GM23248 (cell line): ENCODE data around the gene ATP6V0D1. TPM values are rescaled to one million over a fixed set of nuclear protein-coding genes. Genes with fewer than 3 reads are reported as not detected.

Source experiments
- DNase-seq: peaks from one replicate; pipeline ENCODE4 v3.0.0-alpha.2; 2015
- H2AFZ ChIP-seq: fragments of 200-600 bp; sonication (generic); 2 replicates; pipeline ENCODE4 v1.6.1; 2016; ENCODE audit warnings: antibody characterized with exemption
- H3F3A ChIP-seq: fragments of 200-600 bp; sonication (generic); 2 replicates; pipeline ENCODE4 v1.6.1; 2016; ENCODE audit warnings: mild to moderate bottlenecking, antibody characterized with exemption, mixed run types; ENCODE audit not compliant: insufficient read depth
- H3K27ac ChIP-seq: fragments of 200-600 bp; sonication (generic); 2 replicates; pipeline ENCODE4 v1.5.1; 2016; ENCODE audit warnings: mild to moderate bottlenecking
- H3K27me3 ChIP-seq: fragments of 200-600 bp; sonication (generic); replicated peaks from 2 replicates; pipeline ENCODE4 v1.6.1; 2016; ENCODE audit warnings: mild to moderate bottlenecking; ENCODE audit not compliant: insufficient read depth
- H3K36me3 ChIP-seq: fragments of 200-600 bp; sonication (generic); 2 replicates; pipeline ENCODE4 v1.6.1; 2016; ENCODE audit warnings: low read depth, mild to moderate bottlenecking
- H3K4me1 ChIP-seq: fragments of 200-600 bp; sonication (generic); 2 replicates; pipeline ENCODE4 v1.6.1; 2016; ENCODE audit warnings: mild to moderate bottlenecking; ENCODE audit not compliant: insufficient read depth
- H3K4me2 ChIP-seq: fragments of 200-600 bp; sonication (generic); one replicate; pipeline ENCODE4 v1.6.1; 2016; ENCODE audit warnings: mild to moderate bottlenecking; ENCODE audit not compliant: unreplicated experiment
- H3K4me3 ChIP-seq: fragments of 200-600 bp; sonication (generic); 2 replicates; pipeline ENCODE4 v1.5.1; 2016; ENCODE audit warnings: mild to moderate bottlenecking
- H3K79me2 ChIP-seq: fragments of 200-600 bp; sonication (generic); 2 replicates; pipeline ENCODE4 v1.6.1; 2016; ENCODE audit warnings: mild to moderate bottlenecking; ENCODE audit not compliant: insufficient read depth
- H3K9ac ChIP-seq: fragments of 200-600 bp; sonication (generic); 2 replicates; pipeline ENCODE4 v1.6.1; 2016; ENCODE audit warnings: mild to moderate bottlenecking
- H3K9me2 ChIP-seq: fragments of 200-600 bp; sonication (generic); 2 replicates; pipeline ENCODE4 v1.6.1; 2016; ENCODE audit warnings: mixed run types, mild to moderate bottlenecking, moderate library complexity; ENCODE audit not compliant: insufficient read depth
- H3K9me3 ChIP-seq: fragments of 200-600 bp; sonication (generic); one replicate; pipeline ENCODE4 v1.6.1; 2017; ENCODE audit warnings: low read depth
- H4K20me1 ChIP-seq: fragments of 200-600 bp; sonication (generic); 2 replicates; pipeline ENCODE4 v1.6.0; 2016; ENCODE audit not compliant: insufficient read depth
- EZH2 ChIP-seq: fragments of 200-600 bp; sonication (generic); IDR thresholded peaks from 2 replicates; pipeline ENCODE4 v1.6.1; 2018; ENCODE audit warnings: antibody characterized with exemption, mild to moderate bottlenecking; ENCODE audit not compliant: insufficient read depth, poor library complexity, severe bottlenecking
- EZH2phosphoT487 ChIP-seq: fragments of 200-600 bp; sonication (generic); IDR thresholded peaks from 2 replicates; pipeline ENCODE4 v1.6.1; 2018; ENCODE audit warnings: antibody characterized with exemption, moderate library complexity, mild to moderate bottlenecking, low read depth; ENCODE audit not compliant: insufficient read depth
- WGBS, 2 experiments: methylation state at CpG; one replicate each; pipeline ENCODE4 v1.1.6; 2015 to 2017; ENCODE audit warnings: low lambda C conversion rate in 2 of 2, low coverage in 1 of 2; ENCODE audit errors: missing lambda C conversion rate in 2 of 2; 5-methylcytosine and 5-hydroxymethylcytosine counted together
- in situ Hi-C: fragments of 300-500 bp; cut with MboI; formaldehyde crosslinking; loops from 2 replicates; pipeline ENCODE4 v1.15.0; 2020
- polyA plus RNA-seq: library from polyadenylated mRNA; unstranded; fragments of >200 nt; fragmentation: Nextera tagmentation; extraction: Ambion mirVana; gene quantifications from 2 replicates; pipeline ENCODE4 v1.2.1, GENCODE V29; 2016
- total RNA-seq: library from RNA; depleted of rRNA; stranded (reverse); fragments of >200 nt; shearing (Covaris generic); gene quantifications from 2 replicates; pipeline ENCODE4 v1.2.3, GENCODE V29; 2014

ATP6V0D1 gene
- total and polyA plus RNA-seq, 2 experiments from 2014 or later: 135 to 166 TPM

DNA sequence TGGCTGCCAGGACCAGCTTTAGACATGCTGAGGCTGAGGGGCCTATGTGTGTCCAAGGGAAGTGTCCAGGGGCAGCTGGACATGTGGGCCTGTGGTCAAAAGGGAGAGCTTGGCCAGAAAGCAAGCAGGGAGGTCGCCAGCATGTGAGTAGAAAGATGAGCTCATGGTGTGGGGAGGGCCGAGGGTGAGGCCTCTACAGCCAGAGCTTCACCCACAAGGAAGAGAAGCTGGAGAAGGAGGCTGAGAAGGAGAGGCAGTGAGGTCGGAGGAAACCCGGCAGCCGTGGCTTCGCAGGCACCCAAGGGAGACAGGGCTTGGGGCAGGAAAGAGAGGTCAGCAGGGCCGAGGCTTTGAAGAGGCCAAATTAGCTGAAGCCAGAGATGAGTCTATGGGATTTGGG lies 54.0 kb downstream of the ATP6V0D1 start:
- no peak overlapping the region for H2AFZ ChIP-seq
- H3K9me3 ChIP-seq: no peaks in the 10 kb centered on the region
- no peaks in the 10 kb centered on the region for H4K20me1 ChIP-seq
- WGBS, 2 experiments: 70 to 86% methylated on average over 7 of the region's 7 CpGs
- no peak overlapping the region for H3K4me3 ChIP-seq
- no peak overlapping the region for H3K9ac ChIP-seq
- in situ Hi-C loops: no loop called here
- no peaks in the 10 kb centered on the region for H3F3A ChIP-seq
- no peaks in the 10 kb centered on the region for H3K79me2 ChIP-seq
- no peaks in the 10 kb centered on the region for H3K9me2 ChIP-seq
- no peak overlapping the region for H3K4me2 ChIP-seq
- no peak overlapping the region for H3K27ac ChIP-seq
- H3K27me3 ChIP-seq: no peaks in the 10 kb centered on the region; the same call in 1 of the 2 replicates
- no peaks in the 10 kb centered on the region for H3K4me1 ChIP-seq
- no peak for TF ChIP-seq EZH2
- TF ChIP-seq EZH2phosphoT487: no peak
- H3K36me3 ChIP-seq: no peaks in the 10 kb centered on the region
- DNase-seq: no peak

DNA sequence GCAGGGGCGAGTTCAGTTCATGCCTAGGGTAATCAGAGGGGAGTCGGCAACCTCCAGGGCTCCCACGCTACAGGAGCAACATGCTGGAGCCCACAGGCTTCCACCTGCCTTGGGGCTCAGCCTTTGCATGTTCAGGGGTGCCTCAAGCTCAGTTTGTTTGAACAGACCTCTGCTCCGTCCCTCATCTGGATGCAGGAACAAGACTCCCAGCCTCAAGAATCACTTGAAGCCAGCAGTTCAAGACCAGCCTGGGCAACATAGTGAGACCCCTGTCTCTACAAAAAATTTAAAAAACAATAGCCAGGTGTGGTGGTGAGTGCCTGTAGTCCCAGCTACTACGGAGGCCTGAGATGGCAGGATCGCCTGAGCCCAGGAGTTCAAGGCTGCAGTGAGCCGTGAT lies 54.9 kb downstream of the ATP6V0D1 start:
- Histone ChIP-seq H3K27ac (no peak overlapping the region), H3K4me1 (no peaks in the 10 kb centered on the region), H3K9ac (no peak overlapping the region), H3K9me3 (no peaks in the 10 kb centered on the region), H3K4me2 (no peak overlapping the region), H3F3A (no peaks in the 10 kb centered on the region), H3K79me2 (no peaks in the 10 kb centered on the region), H2AFZ (no peak overlapping the region), H4K20me1 (no peaks in the 10 kb centered on the region), H3K36me3 (no peaks in the 10 kb centered on the region), H3K4me3 (no peak overlapping the region), H3K27me3 (no peaks in the 10 kb centered on the region; the same call in 1 of the 2 replicates), H3K9me2 (no peaks in the 10 kb centered on the region)
- 70 to 73% methylated on average over 7 of the region's 7 CpGs for WGBS, 2 experiments
- in situ Hi-C loops: no loop called here
- TF ChIP-seq EZH2phosphoT487 (no peak), EZH2 (no peak)
- DNase-seq: no peak

DNA sequence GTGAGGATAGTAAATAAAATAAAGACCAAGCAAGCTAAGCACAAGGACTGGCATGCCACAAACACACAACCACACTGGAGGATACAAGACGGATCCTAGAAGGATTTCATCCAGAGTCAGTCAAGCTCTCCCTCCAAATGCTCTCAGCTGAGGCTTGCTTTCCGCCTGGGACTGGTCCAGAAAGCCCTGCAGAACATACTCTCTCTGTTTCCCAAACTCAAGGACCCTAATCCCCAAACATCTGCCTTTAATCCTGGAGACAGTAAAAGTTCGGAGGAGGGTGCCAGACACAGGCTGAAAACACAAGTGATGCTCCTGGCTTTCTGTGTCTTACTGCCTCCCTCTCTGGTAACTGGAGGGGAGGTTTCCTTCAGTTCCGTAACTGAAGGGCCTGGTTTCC lies 55.4 kb downstream of the ATP6V0D1 start:
- no peaks in the 10 kb centered on the region for H3K9me3 ChIP-seq
- no peak overlapping the region for H3K4me3 ChIP-seq
- no peak for TF ChIP-seq EZH2
- no peak for TF ChIP-seq EZH2phosphoT487
- no peaks in the 10 kb centered on the region; the same call in 1 of the 2 replicates for H3K27me3 ChIP-seq
- DNase-seq: no peak
- in situ Hi-C loops: no loop called here
- H3K4me1 ChIP-seq: no peaks in the 10 kb centered on the region
- H3K36me3 ChIP-seq: no peaks in the 10 kb centered on the region
- H2AFZ ChIP-seq: no peak overlapping the region
- no peaks in the 10 kb centered on the region for H3K79me2 ChIP-seq
- H3K4me2 ChIP-seq: no peak overlapping the region
- no peaks in the 10 kb centered on the region for H3K9me2 ChIP-seq
- 64 to 67% methylated on average over 4 of the region's 4 CpGs for WGBS, 2 experiments
- no peaks in the 10 kb centered on the region for H3F3A ChIP-seq
- H3K27ac ChIP-seq: no peak overlapping the region
- H3K9ac ChIP-seq: no peak overlapping the region
- no peaks in the 10 kb centered on the region for H4K20me1 ChIP-seq

DNA sequence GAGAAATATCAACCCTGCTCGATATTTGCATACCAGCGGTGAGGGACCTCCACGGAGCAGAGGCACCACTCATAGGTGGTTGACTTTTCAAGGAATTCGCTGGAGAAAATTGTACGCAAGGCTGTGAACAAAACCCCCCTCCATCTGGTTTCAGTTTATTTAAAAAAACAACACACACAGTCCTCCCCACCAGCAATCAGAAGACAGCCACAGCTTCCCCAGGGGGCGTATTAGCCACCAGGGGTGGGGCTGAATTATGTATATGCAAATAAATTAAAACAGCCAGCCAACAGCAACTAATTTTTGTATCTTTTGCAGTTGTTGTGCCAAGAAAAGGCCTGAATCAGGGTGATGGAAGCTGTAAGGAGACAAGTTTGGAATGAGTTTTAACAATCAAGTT lies 55.9 kb downstream of the ATP6V0D1 start:
- Histone ChIP-seq H3K79me2 (no peaks in the 10 kb centered on the region), H3K4me3 (no peak overlapping the region), H3K9me2 (no peaks in the 10 kb centered on the region), H3K27ac (no peak overlapping the region), H3K27me3 (no peaks in the 10 kb centered on the region; the same call in 1 of the 2 replicates), H4K20me1 (no peaks in the 10 kb centered on the region), H3K9me3 (no peaks in the 10 kb centered on the region), H3K36me3 (no peaks in the 10 kb centered on the region), H3K4me1 (no peaks in the 10 kb centered on the region), H2AFZ (no peak overlapping the region), H3K9ac (no peak overlapping the region), H3F3A (no peaks in the 10 kb centered on the region), H3K4me2 (no peak overlapping the region)
- no peak for DNase-seq
- in situ Hi-C loops: no loop called here
- TF ChIP-seq EZH2phosphoT487 (no peak), EZH2 (no peak)
- 48 to 58% methylated on average over 6 of the region's 6 CpGs for whole genome bisulfite sequencing, 2 experiments

DNA sequence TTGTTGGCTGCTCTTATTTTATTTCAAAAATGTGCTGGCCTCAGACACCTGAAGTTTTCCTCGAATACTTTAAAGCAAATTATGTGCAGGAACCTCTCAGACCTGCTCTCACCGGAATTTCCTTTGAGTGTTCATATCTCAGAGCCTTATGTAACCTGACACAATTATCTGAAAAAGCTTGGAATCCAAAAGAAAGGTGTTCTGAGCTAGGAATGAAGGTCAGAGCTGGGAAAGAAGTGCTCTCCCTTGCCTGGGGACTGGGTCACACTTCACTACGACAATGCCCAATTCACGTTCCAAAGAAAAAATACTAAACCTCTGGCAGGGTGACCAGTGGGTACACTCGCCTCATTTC lies 56.7 kb downstream of the ATP6V0D1 start:
- Histone ChIP-seq H3K9ac (no peak overlapping the region), H3K9me2 (no peaks in the 10 kb centered on the region), H4K20me1 (no peaks in the 10 kb centered on the region), H3K4me2 (no peak overlapping the region), H3K9me3 (no peaks in the 10 kb centered on the region), H3F3A (no peaks in the 10 kb centered on the region), H3K27ac (no peak overlapping the region), H3K36me3 (no peaks in the 10 kb centered on the region), H3K79me2 (no peaks in the 10 kb centered on the region), H3K4me1 (no peaks in the 10 kb centered on the region), H2AFZ (no peak overlapping the region), H3K27me3 (no peaks in the 10 kb centered on the region; the same call in 1 of the 2 replicates), H3K4me3 (no peak overlapping the region)
- no peak for TF ChIP-seq EZH2
- TF ChIP-seq EZH2phosphoT487: no peak
- no peak for DNase-seq
- 70 to 71% methylated on average over 5 of the region's 5 CpGs for WGBS, 2 experiments
- in situ Hi-C loops: no loop called here
